K562 (cell line): ENCODE results near the gene CRYZL1. TPM values are rescaled to one million over a fixed set of nuclear protein-coding genes. Genes with fewer than 3 reads are reported as not detected.

Experiments used
- ARID4B ChIP-seq: sonication (generic); formaldehyde crosslinking; IDR thresholded peaks from 2 replicates; pipeline ENCODE4 v1.8.0; 2022; ENCODE audit warnings: mild to moderate bottlenecking, missing genetic modification reagents
- MITF ChIP-seq: IDR thresholded peaks from 2 replicates; pipeline ENCODE4 v1.6.1; 2014; ENCODE audit warnings: antibody characterized with exemption
- SMARCE1 ChIP-seq: fragments of 450-650 bp; IDR thresholded peaks from 2 replicates; pipeline ENCODE4 v1.7.1; 2016; ENCODE audit warnings: mild to moderate bottlenecking
- ZNF407 ChIP-seq: fragments of 450-650 bp; IDR thresholded peaks from 2 replicates; pipeline ENCODE4 v1.6.1; 2016; ENCODE audit warnings: low read depth
- ZNF75A ChIP-seq: fragments of 450-650 bp; formaldehyde crosslinking; IDR thresholded peaks from 2 replicates; pipeline ENCODE4 v1.4.0; 2020; ENCODE audit warnings: mild to moderate bottlenecking
- ZNF766 ChIP-seq: fragments of 200-800 bp; sonication (Bioruptor generic); conservative IDR thresholded peaks from 2 replicates; pipeline ENCODE4 v1.6.1; 2016; ENCODE audit warnings: missing genetic modification characterization, missing compliant biosample characterization
- polyA plus RNA-seq, 8 experiments: library from polyadenylated mRNA; depleted of rRNA in 4 of 8; stranded (reverse) in 5 of 8; unstranded in 3 of 8; fragments of >200 nt; fragmentation: Nextera tagmentation in 2 of 8; fragmentation: Illumina TruSeq in 1 of 8; extraction: Ambion mirVana in 2 of 8; extraction: Trizol in 1 of 8; gene quantifications; 2 replicates each; pipeline versions ENCODE4 v1.2.1 to v1.2.3, GENCODE V29; 2011 to 2014; ENCODE audit warnings: inconsistent platforms in 1 of 8, missing spikeins in 1 of 8
- total RNA-seq, 7 experiments: library from RNA; depleted of rRNA in 6 of 7; stranded (reverse); fragments of >200 nt in 6 of 7; fragmentation: Illumina TruSeq in 2 of 7; extraction: Trizol in 2 of 7; gene quantifications; 2 replicates each; pipeline versions ENCODE4 v1.2.1 to v1.2.3, GENCODE V29; 2011 to 2021; ENCODE audit warnings: low replicate concordance in 1 of 7

Gene CRYZL1
- total and polyA plus RNA-seq, 9 of the 15 experiments (the other 6 are each of a cell fraction or from before 2014, with no cell fraction given) = 19.9 to 98.2 (median 39.2) TPM

GRCh38 chr21:33542640-33543504 lies 98.7 kb downstream of the CRYZL1 start, which contains the start of gene SON (continued):
- TF ChIP-seq ZNF407 (no peak), SMARCE1 (0 out of 2 replicates have a peak, but pooled peaks have one; percentile 39), ARID4B (no peak), MITF (no peak), ZNF75A (CRISPR knock-in tag) (no peak), ZNF766 (peak; percentile 69; the same call in 1 of the 2 replicates)
